Vagina (tissue), 2 donors: Measurements from ENCODE around the gene ARHGAP21.

Experiments used
- POLR2A ChIP-seq, 2 donors: fragments of 450-650 bp; IDR thresholded peaks; one replicate each; pipeline ENCODE4 v1.6.1; 2017; ENCODE audit warnings: antibody characterized with exemption in 2 of 2, mild to moderate bottlenecking in 2 of 2, moderate library complexity in 2 of 2
- TF ChIP-seq, protein P1 (sequence below), 3 experiments: fragments of 450-650 bp in 2 of 3; fragments of 200-600 bp in 1 of 3; sonication (generic) in 1 of 3; IDR thresholded peaks; one replicate each; pipeline ENCODE4 v1.5.1; 2017 to 2019; ENCODE audit warnings: antibody characterized with exemption in 3 of 3, mild to moderate bottlenecking in 2 of 3, moderate library complexity in 2 of 3

DNA sequence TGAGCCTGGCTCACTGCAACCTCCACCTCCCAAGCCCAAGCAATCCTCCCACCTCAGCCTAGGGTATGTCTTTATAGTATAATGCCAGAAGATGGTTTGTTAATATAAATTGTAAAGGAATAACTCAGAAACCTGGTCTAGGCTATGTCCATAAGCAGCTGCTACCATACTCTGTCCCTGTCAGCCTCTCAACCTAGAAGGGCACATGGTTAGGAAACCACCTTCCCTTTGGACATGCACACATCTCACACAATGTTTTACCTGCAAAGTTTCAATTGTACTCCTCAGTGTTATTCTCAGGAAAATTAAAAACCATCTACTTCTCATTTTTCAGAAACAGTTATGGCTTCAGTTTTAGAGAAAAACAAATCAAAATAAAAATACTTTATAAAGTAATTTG is 40.1 kb downstream of the ARHGAP21 start:
- TF ChIP-seq, protein P1, sequence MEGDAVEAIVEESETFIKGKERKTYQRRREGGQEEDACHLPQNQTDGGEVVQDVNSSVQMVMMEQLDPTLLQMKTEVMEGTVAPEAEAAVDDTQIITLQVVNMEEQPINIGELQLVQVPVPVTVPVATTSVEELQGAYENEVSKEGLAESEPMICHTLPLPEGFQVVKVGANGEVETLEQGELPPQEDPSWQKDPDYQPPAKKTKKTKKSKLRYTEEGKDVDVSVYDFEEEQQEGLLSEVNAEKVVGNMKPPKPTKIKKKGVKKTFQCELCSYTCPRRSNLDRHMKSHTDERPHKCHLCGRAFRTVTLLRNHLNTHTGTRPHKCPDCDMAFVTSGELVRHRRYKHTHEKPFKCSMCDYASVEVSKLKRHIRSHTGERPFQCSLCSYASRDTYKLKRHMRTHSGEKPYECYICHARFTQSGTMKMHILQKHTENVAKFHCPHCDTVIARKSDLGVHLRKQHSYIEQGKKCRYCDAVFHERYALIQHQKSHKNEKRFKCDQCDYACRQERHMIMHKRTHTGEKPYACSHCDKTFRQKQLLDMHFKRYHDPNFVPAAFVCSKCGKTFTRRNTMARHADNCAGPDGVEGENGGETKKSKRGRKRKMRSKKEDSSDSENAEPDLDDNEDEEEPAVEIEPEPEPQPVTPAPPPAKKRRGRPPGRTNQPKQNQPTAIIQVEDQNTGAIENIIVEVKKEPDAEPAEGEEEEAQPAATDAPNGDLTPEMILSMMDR (IDR thresholded peaks at IDR 0.05): no peak
- TF ChIP-seq POLR2A (IDR thresholded peaks at IDR 0.05): no peak
